Ishikawa (cell line): Measurements from ENCODE around the gene CHODL.

Experiments
- CEBPB ChIP-seq: IDR thresholded peaks from 2 replicates; pipeline ENCODE4 v1.6.1; 2012
- CREB1 ChIP-seq: IDR thresholded peaks from 2 replicates; pipeline ENCODE4 v1.6.1; 2012; ENCODE audit warnings: low read depth
- EGR1 ChIP-seq: IDR thresholded peaks from 2 replicates; pipeline ENCODE4 v1.6.1; 2012
- EP300 ChIP-seq: IDR thresholded peaks from 2 replicates; pipeline ENCODE4 v1.6.1; 2012; ENCODE audit warnings: borderline replicate concordance
- FOXM1 ChIP-seq: IDR thresholded peaks from 2 replicates; pipeline ENCODE4 v1.6.1; 2012; ENCODE audit warnings: low read depth, borderline replicate concordance
- NFIC ChIP-seq: IDR thresholded peaks from 2 replicates; pipeline ENCODE4 v1.6.1; 2012
- RAD21 ChIP-seq: IDR thresholded peaks from 2 replicates; pipeline ENCODE4 v1.6.1; 2012; ENCODE audit warnings: low read depth
- TAF1 ChIP-seq: IDR thresholded peaks from 2 replicates; pipeline ENCODE4 v1.6.1; 2012; ENCODE audit warnings: low read depth, mild to moderate bottlenecking
- TCF12 ChIP-seq: IDR thresholded peaks from 2 replicates; pipeline ENCODE4 v1.6.1; 2012; ENCODE audit warnings: low read depth
- TEAD4 ChIP-seq: IDR thresholded peaks from 2 replicates; pipeline ENCODE4 v1.6.1; 2012
- YY1 ChIP-seq: IDR thresholded peaks from 2 replicates; pipeline ENCODE4 v1.6.1; 2012; ENCODE audit warnings: low read depth
- ZBTB7A ChIP-seq: IDR thresholded peaks from 2 replicates; pipeline ENCODE4 v1.6.1; 2012; ENCODE audit warnings: low read depth
- TF ChIP-seq, protein P1 (sequence below): IDR thresholded peaks from 2 replicates; pipeline ENCODE4 v1.6.1; 2012
- TF ChIP-seq, protein P2 (sequence below): IDR thresholded peaks from 2 replicates; pipeline ENCODE4 v1.6.1; 2012; ENCODE audit warnings: low read depth, mild to moderate bottlenecking
- TF ChIP-seq, protein P3 (sequence below): IDR thresholded peaks from 2 replicates; pipeline ENCODE4 v1.6.1; 2012

CHODL gene

DNA sequence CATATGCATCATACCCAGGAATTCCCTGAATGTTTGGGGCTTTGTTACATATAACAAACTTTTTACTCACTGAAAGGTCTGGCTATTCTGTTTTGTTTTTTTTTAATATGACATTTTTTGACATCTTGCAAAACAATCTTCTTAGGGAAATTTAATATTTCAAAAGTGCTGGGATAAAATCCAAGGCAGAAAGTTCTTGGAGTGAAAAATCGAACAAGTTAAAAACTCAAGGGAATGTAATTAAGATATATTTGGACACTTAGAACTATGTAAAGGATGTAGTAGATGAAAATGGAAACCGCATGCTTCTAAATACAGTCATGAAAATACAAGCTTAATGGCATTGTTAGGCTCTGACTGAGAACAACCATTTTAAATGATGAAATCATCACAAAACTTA lies 8.6 kb downstream of the CHODL start:
- TF ChIP-seq, protein P1, sequence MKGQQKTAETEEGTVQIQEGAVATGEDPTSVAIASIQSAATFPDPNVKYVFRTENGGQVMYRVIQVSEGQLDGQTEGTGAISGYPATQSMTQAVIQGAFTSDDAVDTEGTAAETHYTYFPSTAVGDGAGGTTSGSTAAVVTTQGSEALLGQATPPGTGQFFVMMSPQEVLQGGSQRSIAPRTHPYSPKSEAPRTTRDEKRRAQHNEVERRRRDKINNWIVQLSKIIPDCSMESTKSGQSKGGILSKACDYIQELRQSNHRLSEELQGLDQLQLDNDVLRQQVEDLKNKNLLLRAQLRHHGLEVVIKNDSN: no peak
- TF ChIP-seq YY1 (no peak), RAD21 (no peak), CEBPB (no peak), FOXM1 (no peak), TAF1 (no peak)
- TF ChIP-seq, protein P2, sequence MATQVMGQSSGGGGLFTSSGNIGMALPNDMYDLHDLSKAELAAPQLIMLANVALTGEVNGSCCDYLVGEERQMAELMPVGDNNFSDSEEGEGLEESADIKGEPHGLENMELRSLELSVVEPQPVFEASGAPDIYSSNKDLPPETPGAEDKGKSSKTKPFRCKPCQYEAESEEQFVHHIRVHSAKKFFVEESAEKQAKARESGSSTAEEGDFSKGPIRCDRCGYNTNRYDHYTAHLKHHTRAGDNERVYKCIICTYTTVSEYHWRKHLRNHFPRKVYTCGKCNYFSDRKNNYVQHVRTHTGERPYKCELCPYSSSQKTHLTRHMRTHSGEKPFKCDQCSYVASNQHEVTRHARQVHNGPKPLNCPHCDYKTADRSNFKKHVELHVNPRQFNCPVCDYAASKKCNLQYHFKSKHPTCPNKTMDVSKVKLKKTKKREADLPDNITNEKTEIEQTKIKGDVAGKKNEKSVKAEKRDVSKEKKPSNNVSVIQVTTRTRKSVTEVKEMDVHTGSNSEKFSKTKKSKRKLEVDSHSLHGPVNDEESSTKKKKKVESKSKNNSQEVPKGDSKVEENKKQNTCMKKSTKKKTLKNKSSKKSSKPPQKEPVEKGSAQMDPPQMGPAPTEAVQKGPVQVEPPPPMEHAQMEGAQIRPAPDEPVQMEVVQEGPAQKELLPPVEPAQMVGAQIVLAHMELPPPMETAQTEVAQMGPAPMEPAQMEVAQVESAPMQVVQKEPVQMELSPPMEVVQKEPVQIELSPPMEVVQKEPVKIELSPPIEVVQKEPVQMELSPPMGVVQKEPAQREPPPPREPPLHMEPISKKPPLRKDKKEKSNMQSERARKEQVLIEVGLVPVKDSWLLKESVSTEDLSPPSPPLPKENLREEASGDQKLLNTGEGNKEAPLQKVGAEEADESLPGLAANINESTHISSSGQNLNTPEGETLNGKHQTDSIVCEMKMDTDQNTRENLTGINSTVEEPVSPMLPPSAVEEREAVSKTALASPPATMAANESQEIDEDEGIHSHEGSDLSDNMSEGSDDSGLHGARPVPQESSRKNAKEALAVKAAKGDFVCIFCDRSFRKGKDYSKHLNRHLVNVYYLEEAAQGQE: no peak

DNA sequence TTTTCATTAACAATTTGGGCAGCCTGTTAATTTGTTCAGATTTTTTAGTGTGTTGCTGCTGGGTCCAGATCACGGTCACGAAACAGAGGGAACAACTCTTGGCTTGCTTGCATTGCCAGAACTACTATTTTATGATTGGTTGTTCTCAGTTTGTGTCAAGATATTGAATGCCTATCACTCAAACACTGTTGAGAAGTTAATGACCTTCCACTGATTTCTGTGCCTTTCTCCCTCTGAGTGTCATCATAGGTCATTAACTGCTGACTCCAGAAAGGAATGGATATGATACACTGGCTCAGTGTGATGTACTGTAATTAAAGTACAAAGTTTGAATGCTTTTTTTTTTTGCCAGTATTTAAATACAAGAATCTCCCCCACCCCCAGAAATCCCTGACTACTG lies 9.2 kb downstream of the CHODL start:
- no peak for TF ChIP-seq YY1
- TF ChIP-seq CEBPB: no peak
- TF ChIP-seq, protein P1: no peak
- TF ChIP-seq ZBTB7A: no peak
- no peak for TF ChIP-seq CREB1
- TF ChIP-seq TCF12: no peak
- TF ChIP-seq, protein P2: no peak
- TF ChIP-seq FOXM1: no peak
- TF ChIP-seq, protein P3, sequence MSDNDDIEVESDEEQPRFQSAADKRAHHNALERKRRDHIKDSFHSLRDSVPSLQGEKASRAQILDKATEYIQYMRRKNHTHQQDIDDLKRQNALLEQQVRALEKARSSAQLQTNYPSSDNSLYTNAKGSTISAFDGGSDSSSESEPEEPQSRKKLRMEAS: no peak
- TF ChIP-seq TAF1: no peak
- no peak for TF ChIP-seq EP300
- TF ChIP-seq RAD21: no peak
- no peak for TF ChIP-seq NFIC
- TF ChIP-seq EGR1: no peak
- no peak for TF ChIP-seq TEAD4

DNA sequence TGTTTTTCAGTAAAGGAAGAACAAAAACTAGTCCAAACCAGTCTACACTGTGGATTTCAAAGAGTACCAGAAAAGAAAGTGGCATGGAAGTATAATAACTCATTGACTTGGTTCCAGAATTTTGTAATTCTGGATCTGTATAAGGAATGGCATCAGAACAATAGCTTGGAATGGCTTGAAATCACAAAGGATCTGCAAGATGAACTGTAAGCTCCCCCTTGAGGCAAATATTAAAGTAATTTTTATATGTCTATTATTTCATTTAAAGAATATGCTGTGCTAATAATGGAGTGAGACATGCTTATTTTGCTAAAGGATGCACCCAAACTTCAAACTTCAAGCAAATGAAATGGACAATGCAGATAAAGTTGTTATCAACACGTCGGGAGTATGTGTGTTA lies 21.3 kb downstream of the CHODL start:
- TF ChIP-seq CEBPB: no peak
- no peak for TF ChIP-seq EP300
- TF ChIP-seq EGR1: no peak
- TF ChIP-seq, protein P1: no peak

DNA sequence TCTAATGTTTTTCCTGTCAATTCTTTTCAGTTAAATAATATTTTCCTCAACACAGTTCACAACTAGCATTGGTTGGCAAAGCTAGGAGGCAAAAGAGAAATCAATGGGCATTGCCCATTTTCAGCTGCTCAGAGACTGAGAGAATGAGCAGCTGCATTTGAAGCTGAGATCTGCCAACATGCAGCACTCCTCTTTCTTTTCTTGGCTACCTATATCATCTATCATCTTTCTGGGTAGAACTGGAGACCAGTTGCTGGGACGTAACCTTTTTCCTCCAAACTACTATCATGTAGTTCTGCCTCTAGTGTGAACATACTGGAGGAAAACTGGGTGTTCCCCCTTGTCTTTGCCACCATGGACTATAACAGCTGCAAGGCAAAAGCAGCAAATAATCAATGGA lies 22.9 kb downstream of the CHODL start:
- TF ChIP-seq TAF1 (no peak), YY1 (no peak), FOXM1 (no peak)

DNA sequence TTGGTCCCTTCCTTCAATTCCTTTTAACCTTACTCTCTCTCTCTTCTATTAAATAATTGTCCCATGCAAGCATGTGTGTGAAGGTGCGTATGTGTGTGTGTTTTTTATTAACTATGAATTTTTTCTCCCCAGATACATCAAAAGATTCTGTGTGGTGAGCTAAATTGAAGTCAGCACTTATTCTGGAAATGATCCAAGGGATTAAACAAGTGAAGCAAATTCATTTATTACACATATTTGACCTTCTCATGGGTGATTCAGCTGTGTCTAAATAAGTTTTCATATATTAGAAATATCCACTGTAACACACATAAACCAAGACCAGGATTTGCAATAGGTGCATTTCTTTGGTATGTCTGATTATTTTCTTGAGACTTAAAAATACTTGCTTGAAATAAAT lies 24.3 kb downstream of the CHODL start:
- TF ChIP-seq TEAD4 (no peak), TCF12 (no peak), CREB1 (no peak), NFIC (no peak)

DNA sequence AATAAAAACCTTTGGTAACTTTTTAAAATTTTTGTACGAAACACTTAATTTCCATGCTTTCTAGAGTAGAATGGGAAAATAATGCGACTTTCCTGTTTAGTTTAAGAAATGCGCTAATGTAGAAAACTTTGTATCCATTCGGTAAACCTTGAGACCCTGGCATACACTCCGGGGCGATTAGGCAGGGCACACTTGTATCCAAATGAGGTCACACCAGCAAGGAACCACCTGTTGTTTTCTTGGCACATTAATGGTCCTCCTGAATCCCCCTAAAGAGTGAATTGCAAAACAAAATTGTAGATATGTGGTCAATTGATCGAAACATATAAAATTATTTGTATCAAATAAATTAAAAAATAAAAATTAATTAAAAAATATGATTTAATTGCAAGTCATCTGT lies 25.2 kb downstream of the CHODL start:
- TF ChIP-seq TAF1 (no peak), TCF12 (no peak), NFIC (no peak), EGR1 (no peak), YY1 (no peak), TEAD4 (no peak), CEBPB (no peak), EP300 (no peak), ZBTB7A (no peak), FOXM1 (no peak), CREB1 (no peak), RAD21 (no peak)
- TF ChIP-seq, protein P3: no peak
- TF ChIP-seq, protein P1: no peak
- TF ChIP-seq, protein P2: no peak
